Activated CD4-positive, alpha-beta T cell treated with anti-CD3 and anti-CD28 coated beads, Interleukin-2, amount 50 U/mL, for 1 hour (primary cell): ENCODE measurements around the gene QPRT.
"Not testable (repeated sequence)": the region's sequence is repeated elsewhere in the genome, so short reads cannot be mapped to it uniquely, and the experiment has no call there.

ENCODE experiments used
- DNase-seq: peaks from one replicate; pipeline ENCODE4 v3.0.0-alpha.2; 2020

Gene QPRT

GRCh38 chr16:29694384-29695195, 15.6 kb downstream of the QPRT start:
- no peak for DNase-seq

DNA sequence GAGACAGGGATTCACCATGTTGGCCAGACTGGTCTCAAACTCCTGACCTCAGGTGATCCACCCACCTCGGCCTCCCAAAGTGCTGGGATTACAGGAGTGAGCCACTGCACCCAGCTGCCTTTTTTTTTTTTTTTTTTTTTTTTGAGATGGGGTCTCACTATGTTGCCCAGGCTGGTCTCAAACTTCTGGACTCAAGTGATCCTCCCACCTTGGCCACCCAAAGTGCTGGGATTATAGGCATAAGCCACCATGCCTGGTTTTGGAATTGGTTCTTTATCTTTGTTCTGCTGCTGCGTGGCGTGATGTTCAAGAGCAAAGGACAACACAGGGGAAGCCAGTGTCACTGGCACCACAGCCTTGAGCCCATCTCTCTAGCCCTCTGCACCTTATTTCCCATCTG, 16.7 kb downstream of the QPRT start:
- not testable (repeated sequence) for DNase-seq

DNA sequence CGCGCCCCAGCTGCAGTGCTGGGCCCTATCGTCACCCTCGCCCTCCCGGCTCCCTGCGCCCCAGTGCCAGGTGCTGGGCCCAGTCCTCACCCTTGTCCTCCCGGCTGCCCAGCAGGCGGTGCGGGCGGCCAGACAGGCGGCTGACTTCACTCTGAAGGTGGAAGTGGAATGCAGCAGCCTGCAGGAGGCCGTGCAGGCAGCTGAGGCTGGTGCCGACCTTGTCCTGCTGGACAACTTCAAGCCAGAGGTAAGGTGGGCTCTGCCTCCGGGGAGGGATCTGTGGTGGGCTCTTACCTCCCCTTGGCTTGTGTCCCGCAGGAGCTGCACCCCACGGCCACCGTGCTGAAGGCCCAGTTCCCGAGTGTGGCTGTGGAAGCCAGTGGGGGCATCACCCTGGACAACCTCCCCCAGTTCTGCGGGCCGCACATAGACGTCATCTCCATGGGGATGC, 17.9 kb downstream of the QPRT start:
- DNase-seq: no peak

- DNase-seq: no peak
Observed at GRCh38 chr16:29697391-29697790, 18.4 kb downstream of the QPRT start.

DNA sequence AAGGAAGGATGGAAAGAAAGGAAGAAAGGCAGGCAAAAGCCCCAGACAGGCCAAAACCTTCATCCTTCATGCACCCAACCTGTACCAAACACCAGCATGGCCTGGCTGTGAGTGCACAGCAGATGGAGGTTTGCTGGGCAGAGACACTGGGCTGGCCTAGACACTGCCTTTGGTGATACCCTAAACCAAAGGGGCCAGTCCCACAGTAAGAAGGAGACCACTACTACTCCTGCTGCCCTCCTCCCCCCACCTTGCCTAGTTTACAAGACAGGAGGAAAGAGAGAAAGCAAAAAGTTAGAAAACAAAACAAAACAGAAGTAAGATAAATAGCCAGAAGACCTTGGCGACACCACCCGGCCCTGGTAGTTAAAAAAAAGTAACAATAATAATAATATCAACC, 19.1 kb downstream of the QPRT start:
- DNase-seq: no peak

DNA sequence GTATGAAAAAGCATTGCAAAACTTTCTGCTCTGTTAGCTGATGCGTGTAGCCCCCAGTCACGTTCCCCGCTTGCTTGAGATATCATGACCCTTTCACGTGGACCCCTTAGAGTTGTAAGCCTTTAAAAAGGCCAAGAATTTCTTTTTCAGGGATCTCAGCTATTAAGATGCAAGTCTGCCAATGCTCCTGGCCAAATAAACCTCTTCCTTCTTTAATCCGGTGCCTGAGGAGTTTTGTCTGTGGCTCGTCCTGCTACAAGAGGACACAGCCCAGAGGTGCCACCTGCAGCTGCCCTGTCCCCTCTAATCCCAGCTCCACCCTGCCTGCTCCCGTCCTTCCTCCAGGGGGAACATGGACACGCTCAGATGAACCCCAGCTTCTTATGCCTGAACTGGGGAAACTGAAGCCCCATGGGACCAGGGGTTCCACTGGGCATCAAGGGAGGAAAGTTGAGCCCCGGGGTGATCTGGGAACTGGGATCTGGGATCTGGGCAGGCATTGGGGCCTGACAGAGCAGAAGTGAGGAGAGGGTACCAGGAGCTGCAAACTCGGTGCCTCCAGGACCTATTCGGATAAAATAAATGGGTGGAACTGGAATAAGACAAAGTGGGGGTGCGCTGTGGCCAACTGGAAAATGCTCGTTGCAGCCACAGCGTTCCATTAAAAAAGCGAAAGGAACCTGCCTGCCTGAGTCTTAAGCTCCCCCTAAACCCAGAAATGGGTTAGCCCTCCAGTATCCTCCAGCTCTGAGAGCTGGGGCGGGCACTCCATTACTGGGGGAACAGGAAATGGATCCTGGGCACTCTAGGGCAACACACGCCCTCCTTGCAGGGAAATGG, 19.7 kb downstream of the QPRT start:
- no peak for DNase-seq

DNA sequence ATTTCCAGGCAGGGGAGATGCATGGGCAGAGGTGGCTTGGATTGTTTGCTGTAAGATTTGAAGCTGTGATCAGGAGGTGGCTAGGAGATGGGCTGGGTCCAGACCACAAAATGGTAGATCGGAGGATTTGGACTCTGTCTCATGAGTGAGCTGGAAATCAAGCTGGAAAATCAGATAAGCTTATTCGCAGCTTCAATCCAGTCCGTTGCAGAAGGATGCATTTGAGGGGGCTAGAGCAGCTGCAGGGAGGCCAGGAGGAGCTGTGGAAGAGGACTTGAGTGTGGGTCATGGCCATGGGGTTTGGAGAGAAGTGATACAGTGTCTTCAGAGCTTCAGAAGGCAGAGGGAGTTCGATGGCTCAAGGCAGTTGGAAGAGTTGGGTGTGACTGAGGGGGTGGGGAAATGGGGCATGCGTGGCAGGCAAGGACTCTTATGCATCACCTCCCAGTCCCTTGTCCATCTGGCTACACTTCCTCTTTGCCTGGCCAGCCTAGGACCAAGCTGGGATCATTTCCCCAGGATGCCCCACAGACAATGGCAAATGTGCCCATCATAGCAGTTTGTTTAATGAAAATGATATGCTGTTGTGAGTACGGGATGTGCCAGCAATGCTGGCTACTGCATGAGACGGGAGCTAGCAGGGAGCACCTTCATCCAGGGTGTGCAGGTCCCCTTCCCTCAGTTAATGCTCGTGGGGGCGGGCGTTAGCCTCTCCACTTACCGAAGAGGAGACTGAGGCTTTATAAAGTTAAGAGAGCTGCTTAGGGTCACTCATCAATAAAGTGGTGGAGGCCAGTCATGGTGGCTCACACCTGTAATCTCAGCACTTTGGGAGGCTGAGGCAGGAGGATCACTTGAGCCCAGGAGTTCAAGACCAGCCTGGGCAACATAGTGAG, 20.6 kb downstream of the QPRT start:
- DNase-seq: no peak

GRCh38 chr16:29700253-29700987, 21.4 kb downstream of the QPRT start:
- DNase-seq: peak; percentile 72

GRCh38 chr16:29701214-29701555, 22.2 kb downstream of the QPRT start:
- DNase-seq: no peak

- peak; percentile 17 for DNase-seq
Observed at GRCh38 chr16:29702269-29702668, 23.3 kb downstream of the QPRT start.

GRCh38 chr16:29705030-29705429, 26.1 kb downstream of the QPRT start:
- DNase-seq: no peak

DNA sequence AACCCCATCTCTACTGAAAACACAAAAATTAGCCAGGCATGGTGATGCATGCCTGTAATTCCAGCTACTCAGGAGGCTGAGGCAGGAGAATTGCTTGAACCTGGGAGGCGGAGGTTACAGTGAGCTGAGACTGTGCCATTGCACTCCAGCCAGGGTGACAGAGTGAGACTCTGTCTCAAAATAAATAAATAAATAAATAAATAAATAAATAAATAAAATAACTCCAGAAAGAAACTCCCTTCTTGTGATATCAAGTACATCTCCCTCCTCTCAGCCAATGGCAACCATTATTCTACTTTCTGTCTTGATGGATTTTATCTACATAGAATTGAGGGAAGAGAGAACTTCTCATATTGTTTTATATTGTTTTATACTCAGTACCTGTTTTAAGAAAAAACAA, 28.2 kb downstream of the QPRT start:
- not testable (repeated sequence) for DNase-seq

DNA sequence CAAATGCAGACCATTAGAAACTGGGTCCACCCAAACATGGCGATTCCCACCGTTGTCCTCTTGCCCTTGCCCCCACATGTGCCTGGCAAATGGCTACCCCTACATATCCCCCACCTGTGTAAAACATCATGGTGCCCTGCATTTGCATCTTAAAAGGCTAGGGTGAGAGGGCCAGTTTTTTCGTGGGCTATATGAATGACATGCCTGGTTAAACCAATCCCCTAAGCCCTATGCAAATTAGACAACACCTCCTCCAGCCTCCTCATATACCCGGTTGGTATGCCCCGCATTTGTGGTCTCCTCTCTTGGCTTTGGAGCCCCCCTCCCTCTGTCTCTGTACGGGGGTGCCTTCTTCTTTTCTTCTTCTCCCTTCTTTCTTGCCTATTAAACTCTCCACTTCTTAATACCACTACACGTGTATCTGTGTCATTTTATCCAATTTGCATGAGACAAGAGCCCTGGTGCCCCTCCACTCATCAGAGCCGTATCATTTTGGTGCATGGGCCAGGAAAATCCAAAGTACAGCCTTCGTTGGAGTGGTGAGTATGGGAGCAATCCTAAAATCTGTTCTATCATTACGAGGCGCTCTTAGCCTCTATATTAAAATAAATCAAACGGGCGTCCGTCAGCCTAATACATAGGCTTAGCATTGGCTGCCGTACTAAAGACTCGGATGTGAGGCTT, 30.1 kb downstream of the QPRT start:
- DNase-seq: no peak

DNA sequence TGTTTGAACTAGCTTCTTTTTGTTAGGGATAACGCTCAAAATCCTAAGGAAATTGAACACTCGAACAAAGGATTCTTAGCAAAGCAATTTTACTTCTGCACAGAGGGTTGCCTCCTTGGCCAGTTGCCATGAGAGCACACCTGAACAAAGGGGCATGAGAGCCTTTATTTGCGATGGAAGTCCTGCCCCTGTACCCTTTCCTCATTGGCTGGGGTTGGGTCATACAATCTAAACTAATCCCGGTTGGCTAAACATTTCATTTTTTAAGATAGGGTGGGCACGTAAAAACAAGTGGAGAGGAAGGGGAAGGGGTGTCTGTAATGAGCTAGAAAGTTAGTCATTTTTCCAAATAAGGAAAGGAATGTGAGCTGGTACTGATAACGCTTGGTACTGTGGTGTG, 30.7 kb downstream of the QPRT start:
- not testable (repeated sequence) for DNase-seq

DNA sequence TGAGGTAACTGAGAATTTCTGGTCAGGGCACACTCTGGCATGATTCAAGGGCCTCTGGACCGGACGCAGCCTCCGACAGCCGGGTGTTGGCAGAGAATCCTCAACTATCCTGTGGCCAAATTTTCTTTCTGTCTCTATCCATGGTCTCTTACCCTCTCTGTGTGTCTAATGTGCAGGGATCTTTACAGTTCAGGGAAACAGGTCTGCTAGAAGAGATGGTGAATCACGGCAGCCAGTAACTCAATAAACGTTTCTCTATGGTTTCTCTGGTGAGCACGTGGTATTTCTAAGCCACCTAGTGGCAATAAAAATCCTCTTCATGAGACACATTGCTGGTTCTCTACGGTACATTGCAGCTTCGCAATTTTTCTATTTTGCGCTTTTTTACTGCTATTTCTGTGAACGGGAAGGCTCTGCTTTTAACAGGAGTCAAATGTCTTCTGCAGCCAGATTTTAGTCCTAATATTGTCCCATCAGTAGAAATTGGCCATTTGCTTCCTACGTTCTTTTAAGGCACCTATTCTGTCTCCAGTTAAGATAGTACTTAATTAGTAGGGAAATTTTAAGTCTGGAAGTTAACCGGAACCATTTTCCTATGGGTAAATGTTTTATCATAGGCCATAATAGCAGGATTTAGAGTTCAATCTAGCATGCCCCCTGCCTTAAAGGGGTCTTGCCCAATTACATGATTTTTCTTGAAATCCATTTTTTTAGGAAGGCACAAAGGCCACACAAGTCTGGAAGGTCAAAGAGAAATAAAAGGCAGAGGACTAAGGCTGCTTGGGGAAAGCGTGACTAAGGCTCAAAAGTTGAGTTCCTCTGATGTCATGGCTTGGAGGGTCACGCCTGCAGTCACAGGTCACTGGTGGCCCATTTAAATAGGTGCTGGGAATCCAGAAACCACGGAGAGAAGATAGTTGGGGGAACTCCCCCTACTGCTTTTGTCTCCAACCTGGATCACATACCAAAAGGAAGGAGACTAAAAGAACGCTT, 31.5 kb downstream of the QPRT start:
- no peak for DNase-seq

GRCh38 chr16:29712809-29713208, 33.8 kb downstream of the QPRT start:
- DNase-seq: no peak

GRCh38 chr16:29714396-29714795, 35.4 kb downstream of the QPRT start:
- no peak for DNase-seq

DNA sequence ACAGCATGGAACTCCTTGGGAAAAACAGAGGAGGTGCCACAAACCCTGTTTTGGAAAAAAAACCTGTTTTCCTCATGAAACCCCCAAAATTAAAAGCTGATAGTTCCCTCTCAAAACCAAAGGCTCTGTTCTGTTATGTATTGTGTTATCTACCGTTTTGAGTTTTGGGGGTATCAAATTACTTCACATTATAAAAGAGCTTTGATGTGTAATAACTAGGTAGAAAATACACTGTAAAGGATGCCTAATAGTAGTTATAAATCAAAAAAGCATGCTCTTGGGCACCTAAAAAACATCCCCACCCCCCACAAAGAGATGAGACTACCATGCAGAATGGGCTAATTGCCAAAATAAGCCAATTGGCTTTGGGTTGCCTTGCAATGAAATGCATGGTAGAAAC, 36.0 kb downstream of the QPRT start:
- no peak for DNase-seq

DNA sequence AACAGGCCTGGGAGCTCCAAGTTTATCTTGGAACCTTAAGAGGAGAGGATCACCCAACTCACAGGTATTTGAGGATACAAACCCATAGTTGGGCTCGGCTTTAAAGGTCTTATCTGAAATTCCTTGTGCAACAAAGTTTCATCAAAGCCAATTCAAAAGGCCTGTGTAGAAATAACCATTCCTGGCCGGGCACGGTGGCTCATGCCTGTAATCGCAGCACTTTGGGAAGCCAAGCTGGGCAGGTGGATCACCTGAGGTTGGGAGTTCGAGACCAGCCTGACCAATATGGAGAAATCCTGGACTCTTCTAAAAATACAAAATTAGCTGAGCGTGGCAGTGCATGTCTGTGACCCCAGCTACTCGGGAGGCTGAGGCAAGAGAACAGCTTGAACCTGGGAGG, 38.1 kb downstream of the QPRT start:
- DNase-seq: no peak

GRCh38 chr16:29719063-29719462, 40.1 kb downstream of the QPRT start:
- no peak for DNase-seq

DNA sequence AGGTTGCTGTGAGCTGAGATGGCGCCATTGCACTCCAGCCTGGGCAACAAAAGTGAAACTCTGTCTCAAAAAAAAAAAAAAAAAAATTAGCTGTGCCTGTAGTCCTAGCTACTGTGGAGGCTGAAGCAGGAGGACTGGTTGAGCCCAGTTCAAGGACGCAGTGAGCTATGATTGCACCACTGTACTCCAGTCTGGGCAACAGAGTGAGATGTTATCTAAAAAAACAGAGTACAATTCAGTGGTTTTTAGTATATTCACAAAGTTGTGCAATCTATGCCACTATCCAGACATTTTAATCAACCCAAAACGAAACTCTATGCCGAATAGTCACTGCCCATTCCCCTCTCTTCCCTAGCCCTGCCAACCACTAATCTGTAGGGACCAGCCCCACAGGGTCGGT, 41.7 kb downstream of the QPRT start:
- no peak for DNase-seq
